Putamen (tissue), 1 donor: Measurements from ENCODE around the gene WIZ.
A peak's percentile ranks its signal among the peaks of the same experiment; 100 is the strongest.
"Not testable (repeated sequence)": the region's sequence is repeated elsewhere in the genome, so short reads cannot be mapped to it uniquely, and the experiment has no call there.

Experiments used
- DNase-seq: peaks from one replicate; pipeline ENCODE4 v3.0.0-alpha.2; 2016; ENCODE audit warnings: low spot score

Gene WIZ

GRCh38 chr19:15449620-15450527 is at the start of gene WIZ:
Gene WIZ, minus strand, starts transcription at chr19:15449956. Its CDS starts 1,649 bp downstream, at chr19:15448307.
- DNase-seq = peak; percentile 59

- peak; percentile 7 for DNase-seq
These were observed 49.2 kb upstream of the WIZ start for GRCh38 chr19:15498910-15499309.

GRCh38 chr19:15498156-15498858 is 48.6 kb upstream of the WIZ start:
- DNase-seq = no peak

GRCh38 chr19:15495151-15495550 is 45.4 kb upstream of the WIZ start:
- no peak for DNase-seq

- DNase-seq = no peak
These were observed 38.9 kb upstream of the WIZ start for GRCh38 chr19:15488489-15489226.

- DNase-seq = no peak
These were observed 37.3 kb upstream of the WIZ start for GRCh38 chr19:15487038-15487437.

- DNase-seq = not testable (repeated sequence)
These were observed 36.0 kb upstream of the WIZ start for GRCh38 chr19:15485768-15486167.

GRCh38 chr19:15480996-15481395 is 31.2 kb upstream of the WIZ start:
- DNase-seq = not testable (repeated sequence)

- no peak for DNase-seq
These were observed 29.9 kb upstream of the WIZ start, which contains the start of gene PGLYRP2 for GRCh38 chr19:15479391-15480345. Gene PGLYRP2, minus strand, starts transcription at chr19:15479501. Its CDS starts 130 bp downstream, at chr19:15479371.

- no peak for DNase-seq
These were observed 26.6 kb upstream of the WIZ start for GRCh38 chr19:15476325-15476724.

GRCh38 chr19:15475611-15476010 is 25.9 kb upstream of the WIZ start:
- no peak for DNase-seq

- DNase-seq = no peak
These were observed 25.4 kb upstream of the WIZ start for GRCh38 chr19:15475169-15475568.

GRCh38 chr19:15473821-15474220 is 24.1 kb upstream of the WIZ start:
- DNase-seq = not testable (repeated sequence)

GRCh38 chr19:15471639-15472101 is 21.9 kb upstream of the WIZ start:
- DNase-seq = no peak

- DNase-seq = no peak
These were observed 19.9 kb upstream of the WIZ start for GRCh38 chr19:15469513-15470297.

GRCh38 chr19:15468675-15469512 is 19.1 kb upstream of the WIZ start:
- no peak for DNase-seq

GRCh38 chr19:15467734-15468214 is 18.0 kb upstream of the WIZ start:
- no peak for DNase-seq

- no peak for DNase-seq
These were observed 17.3 kb upstream of the WIZ start for GRCh38 chr19:15466851-15467733.
